GM12878 (cell line): ENCODE measurements around the gene FLAD1. TPM values are rescaled to one million over a fixed set of nuclear protein-coding genes. Genes with fewer than 3 reads are reported as not detected.

ENCODE experiments used
- ATAC-seq: fragments of 200-7000 bp; cut with Tn5 transposase; 3 replicates; pipeline ENCODE4 v1.9.1; 2020; ENCODE audit warnings: mild to moderate bottlenecking, moderate library complexity
- BruUV-seq: library from RNA; stranded (reverse); fragments of 400-500 nt; replicated peaks from 2 replicates; lab custom pipeline; 2021; lab: Mats Ljungman, UMichigan
- CTCF ChIA-PET: fragments of 300-600 bp; sonication (Branson Sonifier 250); formaldehyde crosslinking; extraction: SDS; loops from one replicate; lab custom pipeline; 2021; ENCODE audit warnings: inconsistent platforms; lab: Yijun Ruan, JAX
- POLR2A ChIA-PET: fragments of 350-600 bp; formaldehyde crosslinking; extraction: SDS; loops from one replicate; lab custom pipeline; 2021; ENCODE audit warnings: inconsistent platforms; lab: Charles Lee
- RAD21 ChIA-PET: fragments of 300-600 bp; sonication (Branson Sonifier 250); formaldehyde crosslinking; loops from one replicate; lab custom pipeline; 2023; ENCODE audit warnings: antibody characterized with exemption; ENCODE audit not compliant: unreplicated experiment; lab: Charles Lee
- SMC1A ChIA-PET: fragments of 300-600 bp; sonication (Branson Sonifier 250); formaldehyde crosslinking; loops from one replicate; lab custom pipeline; 2023; ENCODE audit not compliant: unreplicated experiment, uncharacterized antibody; lab: Charles Lee
- DNase-seq: peaks from one replicate; pipeline ENCODE4 v3.0.0-alpha.2; 2011; ENCODE audit warnings: low read depth, low spot score
- FAIRE-seq: peaks from 3 replicates; lab custom pipeline; 2011; peaks lifted over from hg19 to GRCh38; lab: Jason Lieb, UNC
- H2AFZ ChIP-seq: 2 replicates; pipeline ENCODE4 v1.6.0; 2011; ENCODE audit warnings: low read depth, low read length, control low read depth; ENCODE audit not compliant: control insufficient read depth
- H3K27ac ChIP-seq: 2 replicates; pipeline ENCODE4 v1.5.1; 2011; ENCODE audit warnings: control low read depth; ENCODE audit not compliant: control insufficient read depth, insufficient read depth
- H3K27me3 ChIP-seq, 2 experiments: replicated peaks in 1 of 2; 2 replicates each; pipeline versions ENCODE4 v1.6.0 to v1.6.1; 2011; ENCODE audit warnings: low read length in 1 of 2; ENCODE audit not compliant: control insufficient read depth in 2 of 2, insufficient read depth in 2 of 2
- H3K36me3 ChIP-seq, 2 experiments: 2 replicates each; pipeline ENCODE4 v1.5.1; 2011; ENCODE audit warnings: low read length in 1 of 2; ENCODE audit not compliant: control insufficient read depth in 2 of 2, insufficient read depth in 2 of 2
- H3K4me1 ChIP-seq: 2 replicates; pipeline ENCODE4 v1.6.1; 2011; ENCODE audit warnings: mild to moderate bottlenecking, low read length, moderate library complexity, mixed read lengths; ENCODE audit not compliant: control insufficient read depth, insufficient read depth
- H3K4me2 ChIP-seq: 2 replicates; pipeline ENCODE4 v1.6.0; 2011; ENCODE audit warnings: control low read depth; ENCODE audit not compliant: control insufficient read depth, insufficient read depth
- H3K4me3 ChIP-seq: fragments of 200-600 bp; sonication (generic); 2 replicates; pipeline ENCODE4 v1.5.1; 2016
- H3K79me2 ChIP-seq: 2 replicates; pipeline ENCODE4 v1.6.0; 2011; ENCODE audit warnings: low read length; ENCODE audit not compliant: control insufficient read depth, insufficient read depth
- H3K9ac ChIP-seq: 2 replicates; pipeline ENCODE4 v1.8.0; 2011; ENCODE audit warnings: low read length, control low read depth, mixed read lengths; ENCODE audit not compliant: control insufficient read depth, insufficient read depth
- H3K9me3 ChIP-seq: replicated peaks from 3 replicates; pipeline ENCODE4 v1.5.1; 2011; ENCODE audit warnings: mild to moderate bottlenecking, low read length; ENCODE audit not compliant: control insufficient read depth, insufficient read depth
- H4K20me1 ChIP-seq: 2 replicates; pipeline ENCODE4 v1.6.0; 2011; ENCODE audit not compliant: control insufficient read depth, insufficient read depth
- ETV6 ChIP-seq, 2 experiments: fragments of 450-650 bp in 1 of 2; IDR thresholded peaks in 1 of 2; conservative IDR thresholded peaks in 1 of 2; 2 replicates each; pipeline ENCODE4 v1.6.1; 2014; ENCODE audit warnings: antibody characterized with exemption in 1 of 2, borderline replicate concordance in 1 of 2, low read depth in 1 of 2, mild to moderate bottlenecking in 1 of 2, moderate library complexity in 1 of 2
- GATAD2B ChIP-seq: fragments of 450-650 bp; conservative IDR thresholded peaks from 2 replicates; pipeline ENCODE4 v1.6.1; 2017; ENCODE audit warnings: low read depth, mild to moderate bottlenecking, moderate library complexity
- MTA3 ChIP-seq: IDR thresholded peaks from 2 replicates; pipeline ENCODE4 v1.6.1; 2012; ENCODE audit warnings: low read length, inconsistent platforms, borderline replicate concordance
- PRDM15 ChIP-seq: fragments of 450-650 bp; formaldehyde crosslinking; IDR thresholded peaks from 2 replicates; pipeline ENCODE4 v1.4.0; 2020; ENCODE audit warnings: mild to moderate bottlenecking, moderate library complexity
- WGBS: methylation state at CpG from one replicate; pipeline ENCODE4 v1.1.6; 2016; ENCODE audit warnings: low lambda C conversion rate; ENCODE audit not compliant: insufficient replicate concordance, insufficient coverage; ENCODE audit errors: missing lambda C conversion rate; 5-methylcytosine and 5-hydroxymethylcytosine counted together
- in situ Hi-C: fragments of 300-500 bp; cut with MboI; formaldehyde crosslinking; loops from 9 replicates; pipeline ENCODE4 v1.14.3; 2018; ENCODE audit warnings: mixed read lengths
- intact Hi-C: fragments of 100-400 bp; cut with micrococcal nuclease; formaldehyde crosslinking; loops from one replicate; pipeline ENCODE4 v1.14.2; 2022; ENCODE audit not compliant: unreplicated experiment
- polyA plus RNA-seq, 11 experiments: library from polyadenylated mRNA; depleted of rRNA in 4 of 11; unstranded in 6 of 11; stranded (reverse) in 5 of 11; fragments of >200 nt; fragmentation: Nextera tagmentation in 4 of 11; fragmentation: Illumina TruSeq in 1 of 11; extraction: Ambion mirVana in 4 of 11; extraction: Trizol in 1 of 11; gene quantifications; 1 replicate in 1 of 11; 2 replicates in 10 of 11; pipeline versions ENCODE4 v1.2.1 to v1.2.3, GENCODE V29; 2011 to 2016; ENCODE audit warnings: inconsistent platforms in 2 of 11, missing spikeins in 2 of 11, low read depth in 1 of 11
- total RNA-seq, 4 experiments: library from RNA; depleted of rRNA in 3 of 4; stranded (reverse); fragments of >200 nt in 3 of 4; fragmentation: Illumina TruSeq in 1 of 4; extraction: Trizol in 1 of 4; gene quantifications; 2 replicates each; pipeline versions ENCODE4 v1.2.1 to v1.2.3, GENCODE V29; 2013 to 2021

The FLAD1 gene
- total and polyA plus RNA-seq, 10 of the 15 experiments (the other 5 are each of a cell fraction or from before 2014, with no cell fraction given) = 22.9 to 93.4 (median 56.6) TPM

GRCh38 chr1:155009221-155009711 lies 26.1 kb downstream of the FLAD1 start:
- H3K27ac ChIP-seq = no peak overlapping the region
- CTCF ChIA-PET = interaction anchor here (2.1 to 3.6 kb wide), 2 partner anchors 8 to 10 kb away, joined by 9 to 27 read pairs; no protein-coding TSS in a partner anchor
- peak overlapping the region; percentile 33; the same call in 1 of the 2 replicates for H3K4me2 ChIP-seq
- no TSS peak for BruUV-seq
- 96% methylated on average over 4 of the region's 12 CpGs for WGBS
- TF ChIP-seq ETV6 (conservative IDR thresholded peaks at IDR 0.05 in 1 of 2, IDR thresholded peaks at IDR 0.05 in 1 of 2; ENCODE audit: borderline replicate concordance in 1 of 2, low read depth in 1 of 2) (no peak), PRDM15 (CRISPR knock-in tag) (no peak), MTA3 (no peak), GATAD2B (no peak)
- H3K79me2 ChIP-seq = peaks cover 43% of the 10 kb centered on the region
- intact Hi-C loops (no loop called here), in situ Hi-C loops (no loop called here)
- no peak for FAIRE-seq
- H4K20me1 ChIP-seq = 0 out of 2 replicates have a peak, but pooled peaks cover 3% of the 10 kb centered on the region
- no peak for DNase-seq
- H2AFZ ChIP-seq = no peak overlapping the region
- POLR2A ChIA-PET = no interaction called here
- SMC1A ChIA-PET = no interaction called here
- peaks cover 58% of the 10 kb centered on the region for H3K4me1 ChIP-seq
- no peaks in the 10 kb centered on the region for H3K27me3 ChIP-seq
- RAD21 ChIA-PET = no interaction called here
- H3K4me3 ChIP-seq = no peak overlapping the region
- no peak for ATAC-seq
- no peaks in the 10 kb centered on the region for H3K9me3 ChIP-seq
- H3K36me3 ChIP-seq = peaks cover 0 to 8% of the 10 kb centered on the region in 2 experiments; a peak in 3 of 4 replicates
- H3K9ac ChIP-seq = no peak overlapping the region
